ENCODE results near the gene CLCA2. TPM values are rescaled to one million over a fixed set of nuclear protein-coding genes. Genes with fewer than 3 reads are reported as not detected.

The CLCA2 gene
- 12.7 TPM for total RNA-seq

GRCh38 chr1:86423873-86424272, at the start of gene CLCA2:
Gene CLCA2, plus strand, starts transcription at chr1:86424171. Its CDS starts 77 bp downstream, at chr1:86424248.
- DNase-seq: no peak

GRCh38 chr1:86375688-86376087, 48.3 kb upstream of the CLCA2 start:
- DNase-seq: no peak

GRCh38 chr1:86377341-86377740, 46.6 kb upstream of the CLCA2 start:
- no peak for DNase-seq

- no peak for DNase-seq
Observed at GRCh38 chr1:86378813-86379212, 45.2 kb upstream of the CLCA2 start.

GRCh38 chr1:86380257-86380861, 43.6 kb upstream of the CLCA2 start:
- peak; percentile 82 for DNase-seq

GRCh38 chr1:86381223-86381622, 42.7 kb upstream of the CLCA2 start:
- DNase-seq: no peak

- no peak for DNase-seq
Observed at GRCh38 chr1:86382878-86383277, 41.1 kb upstream of the CLCA2 start.

GRCh38 chr1:86387916-86388627, 35.9 kb upstream of the CLCA2 start:
- no peak for DNase-seq

GRCh38 chr1:86388777-86389176, 35.2 kb upstream of the CLCA2 start:
- no peak for DNase-seq

- DNase-seq: no peak
Observed at GRCh38 chr1:86389307-86389706, 34.7 kb upstream of the CLCA2 start.

- peak; percentile 4 for DNase-seq
Observed at GRCh38 chr1:86394416-86394815, 29.6 kb upstream of the CLCA2 start.

- DNase-seq: peak; percentile 92
Observed at GRCh38 chr1:86395751-86396497, 28.0 kb upstream of the CLCA2 start, which contains the start of gene ODF2L. Gene ODF2L, minus strand, starts transcription at chr1:86396323. Its CDS starts 9,296 bp downstream, at chr1:86387027.

GRCh38 chr1:86396498-86396890, 27.5 kb upstream of the CLCA2 start:
- DNase-seq: no peak

- no peak for DNase-seq
Observed at GRCh38 chr1:86409416-86410021, 14.5 kb upstream of the CLCA2 start.

- DNase-seq: no peak
Observed at GRCh38 chr1:86410879-86411278, 13.1 kb upstream of the CLCA2 start.

- no peak for DNase-seq
Observed at GRCh38 chr1:86416343-86416742, 7.6 kb upstream of the CLCA2 start.

GRCh38 chr1:86419277-86419903, 4.6 kb upstream of the CLCA2 start:
- DNase-seq: peak; percentile 22

GRCh38 chr1:86421601-86422280, 2.2 kb upstream of the CLCA2 start:
- no peak for DNase-seq

- DNase-seq: no peak
Observed at GRCh38 chr1:86423473-86423872, 498 bp upstream of the CLCA2 start.

GRCh38 chr1:86429122-86429725, 5.3 kb downstream of the CLCA2 start:
- no peak for DNase-seq

- DNase-seq: peak; percentile 30
Observed at GRCh38 chr1:86429835-86430234, 5.9 kb downstream of the CLCA2 start.
